Heart left ventricle (tissue), 16 donors: Measurements from ENCODE around the gene SLC25A42. TPM values are rescaled to one million over a fixed set of nuclear protein-coding genes. Genes with fewer than 3 reads are reported as not detected.

Experiments
- ATAC-seq, 4 donors: fragments of 200-7000 bp; cut with Tn5 transposase; one replicate each; pipeline ENCODE4 v1.9.1; 2020 to 2022; ENCODE audit warnings: moderate library complexity in 4 of 4, mild to moderate bottlenecking in 3 of 4, moderate number of reproducible peaks in 1 of 4
- DNase-seq, 5 donors: peaks; one replicate each; pipeline ENCODE4 v3.0.0-alpha.2; 2020
- H3K27ac ChIP-seq, 12 donors: fragments of 200-600 bp; sonication (generic) in 4 of 12; one replicate each; pipeline versions ENCODE4 v1.5.0 to v1.8.0; 2016 to 2022; ENCODE audit warnings: mild to moderate bottlenecking in 2 of 12
- H3K27me3 ChIP-seq, 9 donors: fragments of 200-600 bp; sonication (generic) in 2 of 9; one replicate each; pipeline versions ENCODE4 v1.5.1 to v1.8.0; 2016 to 2022; ENCODE audit warnings: mild to moderate bottlenecking in 3 of 9
- H3K36me3 ChIP-seq, 9 donors: fragments of 200-600 bp; sonication (generic) in 2 of 9; one replicate each; pipeline versions ENCODE4 v1.5.0 to v1.8.0; 2018 to 2022; ENCODE audit warnings: mild to moderate bottlenecking in 2 of 9
- H3K4me1 ChIP-seq, 12 donors: fragments of 200-600 bp; sonication (generic) in 4 of 12; one replicate each; pipeline versions ENCODE4 v1.5.0 to v1.8.0; 2016 to 2022; ENCODE audit warnings: mild to moderate bottlenecking in 3 of 12
- H3K4me3 ChIP-seq, 12 donors: fragments of 200-600 bp; sonication (generic) in 4 of 12; one replicate each; pipeline versions ENCODE4 v1.5.0 to v1.8.0; 2017 to 2022; ENCODE audit warnings: mild to moderate bottlenecking in 9 of 12, moderate library complexity in 4 of 12
- H3K9me3 ChIP-seq, 12 donors: fragments of 200-600 bp; sonication (generic) in 4 of 12; one replicate each; pipeline versions ENCODE4 v1.5.0 to v1.8.0; 2016 to 2022; ENCODE audit warnings: mild to moderate bottlenecking in 1 of 12
- CTCF ChIP-seq, 12 donors: fragments of 200-600 bp; sonication (generic) in 4 of 12; IDR thresholded peaks; one replicate each; pipeline versions ENCODE4 v1.5.0 to v1.8.0; 2018 to 2022; ENCODE audit warnings: antibody characterized with exemption in 12 of 12, mild to moderate bottlenecking in 5 of 12
- POLR2A ChIP-seq, 2 donors: fragments of 450-650 bp; IDR thresholded peaks; one replicate each; pipeline ENCODE4 v1.6.1; 2017; ENCODE audit warnings: antibody characterized with exemption in 2 of 2, mild to moderate bottlenecking in 2 of 2, moderate library complexity in 2 of 2
- WGBS, 4 donors: extraction: QIAGEN DNeasy Blood & Tissue Kit in 2 of 4; methylation state at CpG; one replicate each; pipeline versions ENCODE4 v1.1.5 to v1.1.7; 2013 to 2018; 5-methylcytosine and 5-hydroxymethylcytosine counted together
- intact Hi-C, 10 donors: fragments of 100-400 bp; cut with DNase I; formaldehyde crosslinking; loops; one replicate each; pipeline versions ENCODE4 v1.11.1 to v1.14.2; 2022
- polyA plus RNA-seq, 2 donors: library from polyadenylated mRNA; stranded (reverse); fragments of 200-250 nt; gene quantifications; one replicate each; pipeline ENCODE4 v1.2.3, GENCODE V29; 2013
- total RNA-seq, 9 donors: library from RNA; depleted of rRNA in 2 of 9; stranded (reverse); fragments of >200 nt in 2 of 9; fragmentation: NEBNext Ultra II Directional in 3 of 9; extraction: Animal tissue kit (Norgen Biotek cat#: 25700) in 3 of 9; gene quantifications; one replicate each; pipeline versions ENCODE4 v1.1.0 to v1.2.4, GENCODE V29; 2016 to 2023
- donor health status: ischemic (EF 13 %, LVEDD 7.1; RV severe dilation, severe dysfunction).
- donor health status: healthy with polysubstance abuse.
- donor health status: DM: no; HTN: yes; CAD: no.
- donor health status: DM: no; HTN: no; CAD: no.
- donor health status: ischemic (EF 25% LVEDD 6.9; RV normal size, moderate dysfunction).
- donor health status: ischemic (EF 25% LVEDD 5.7; RV mildly dilated, moderate dysfunction).
- donor health status: healthy.
- donor health status: DM: yes; HTN: yes; CAD: no.
- donor health status: ischemic (EF 35%, LVEDD 5.7; RV mildly dilated, moderate dysfunction).
- donor health status: nonischemic (EF 11% LVEDD 7.7; RV severe dilation, severe dysfunction).
- donor health status: DM: yes; HTN: yes; CAD: no.
- donor health status: PGD.
- donor health status: ischemic (EF 29% LVEDD 5.4; RV normal size, mild dysfunction).
- donor health status: nonischemic (EF 23%, LVEDD 6.1; RV moderate dilation, normal function).

The SLC25A42 gene
- total and polyA plus RNA-seq, 11 donors, result 15.6 to 28.0 (median 17.9) TPM

DNA sequence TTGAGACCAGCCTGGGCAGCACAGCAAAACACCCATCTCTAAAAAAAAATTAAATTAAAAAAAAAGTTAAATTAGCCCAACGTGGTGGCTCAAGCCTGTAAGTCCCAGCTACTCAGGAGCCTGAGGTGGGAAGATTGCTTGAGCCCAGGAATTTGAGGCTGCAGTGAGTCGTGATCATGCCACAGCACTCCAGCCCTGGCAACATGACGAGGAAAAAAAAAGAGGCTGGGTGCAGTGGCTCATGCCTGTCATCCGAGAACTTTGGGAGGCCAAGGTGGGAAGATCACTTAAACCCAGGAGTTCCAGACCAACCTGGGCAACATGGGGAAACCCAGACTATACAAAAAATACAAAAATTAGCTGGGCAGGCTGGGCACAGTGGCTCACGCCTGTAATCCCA lies 76.7 kb downstream of the SLC25A42 start:
- 63 to 66% (median 65%) methylated on average over 5 of the region's 5 CpGs for WGBS, 4 donors
- Histone ChIP-seq H3K27me3 (no peaks in the 10 kb centered on the region), H3K9me3 (no peaks in the 10 kb centered on the region), H3K27ac (no peak overlapping the region), H3K36me3 (no peaks in the 10 kb centered on the region), H3K4me3 (no peak overlapping the region), H3K4me1 (peaks cover 0 to 15% (median 8%) of the 10 kb centered on the region in 12 donors)
- no peak for TF ChIP-seq CTCF (IDR thresholded peaks at IDR 0.05)
- no peak for TF ChIP-seq POLR2A (IDR thresholded peaks at IDR 0.05)
- intact Hi-C loops, result loop anchor here in 6 of 10 donors (1.0 to 10.0 kb wide), 6 partner anchors 37 to 344 kb away; no protein-coding TSS in a partner anchor
- DNase-seq, result no peak
- no peak for ATAC-seq

GRCh38 chr19:19142347-19142746 lies 78.6 kb downstream of the SLC25A42 start:
- Histone ChIP-seq H3K4me3 (no peak overlapping the region), H3K27me3 (no peaks in the 10 kb centered on the region), H3K36me3 (peaks cover 0 to 11% (median 0%) of the 10 kb centered on the region in 9 donors), H3K4me1 (peaks cover 0 to 14% (median 8%) of the 10 kb centered on the region in 12 donors), H3K9me3 (peaks cover 0 to 2% (median 0%) of the 10 kb centered on the region in 12 donors), H3K27ac (no peak overlapping the region)
- DNase-seq, result no peak
- ATAC-seq, result no peak
- WGBS, 4 donors, result 87 to 94% (median 92%) methylated on average over 12 of the region's 12 CpGs
- intact Hi-C loops, result loop anchor here in 4 of 10 donors (5.0 to 10.0 kb wide), 4 partner anchors 35 to 342 kb away; no protein-coding TSS in a partner anchor
- no peak for TF ChIP-seq POLR2A (IDR thresholded peaks at IDR 0.05)
- no peak for TF ChIP-seq CTCF (IDR thresholded peaks at IDR 0.05)

DNA sequence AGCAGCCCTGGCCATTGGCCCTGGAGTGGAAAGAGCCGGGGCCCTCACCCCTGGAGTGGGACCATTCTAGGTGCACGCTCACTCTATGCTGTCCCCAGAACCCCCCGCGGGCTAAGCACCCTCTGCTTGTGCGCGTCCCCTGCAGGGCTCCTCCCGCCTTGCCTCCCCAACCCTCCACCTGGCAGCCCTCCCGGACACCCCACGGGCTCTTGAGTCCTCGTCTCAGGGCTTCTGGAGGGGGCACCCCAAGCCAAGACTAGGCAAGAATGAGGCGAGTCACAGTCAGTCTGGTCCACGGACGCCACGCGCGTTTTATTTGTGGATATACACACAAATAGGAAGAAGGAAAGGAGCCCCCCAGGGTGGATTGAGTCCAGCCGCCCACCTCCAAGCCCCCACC lies 81.5 kb downstream of the SLC25A42 start:
- Histone ChIP-seq H3K4me1 (peaks cover 0 to 7% (median 3%) of the 10 kb centered on the region in 12 donors), H3K4me3 (peak overlapping the region in 1 of 12 donors; percentile 23), H3K27ac (peak overlapping the region in 2 of 12 donors; percentile 13 to 75), H3K27me3 (no peaks in the 10 kb centered on the region), H3K9me3 (peaks cover 0 to 4% (median 0%) of the 10 kb centered on the region in 12 donors), H3K36me3 (peaks cover 0 to 25% (median 7%) of the 10 kb centered on the region in 9 donors)
- DNase-seq (peak in 1 of 5 donors; percentile 60), ATAC-seq (peak in 1 of 4 donors; percentile 8)
- TF ChIP-seq POLR2A (IDR thresholded peaks at IDR 0.05) (no peak), CTCF (IDR thresholded peaks at IDR 0.05) (no peak)
- intact Hi-C loops, result loop anchor here in 6 of 10 donors (5.0 to 10.0 kb wide), 5 partner anchors 197 to 347 kb away; no protein-coding TSS in a partner anchor
- WGBS, 4 donors, result 84 to 93% (median 89%) methylated on average over 13 to 17 of the region's 17 CpGs

DNA sequence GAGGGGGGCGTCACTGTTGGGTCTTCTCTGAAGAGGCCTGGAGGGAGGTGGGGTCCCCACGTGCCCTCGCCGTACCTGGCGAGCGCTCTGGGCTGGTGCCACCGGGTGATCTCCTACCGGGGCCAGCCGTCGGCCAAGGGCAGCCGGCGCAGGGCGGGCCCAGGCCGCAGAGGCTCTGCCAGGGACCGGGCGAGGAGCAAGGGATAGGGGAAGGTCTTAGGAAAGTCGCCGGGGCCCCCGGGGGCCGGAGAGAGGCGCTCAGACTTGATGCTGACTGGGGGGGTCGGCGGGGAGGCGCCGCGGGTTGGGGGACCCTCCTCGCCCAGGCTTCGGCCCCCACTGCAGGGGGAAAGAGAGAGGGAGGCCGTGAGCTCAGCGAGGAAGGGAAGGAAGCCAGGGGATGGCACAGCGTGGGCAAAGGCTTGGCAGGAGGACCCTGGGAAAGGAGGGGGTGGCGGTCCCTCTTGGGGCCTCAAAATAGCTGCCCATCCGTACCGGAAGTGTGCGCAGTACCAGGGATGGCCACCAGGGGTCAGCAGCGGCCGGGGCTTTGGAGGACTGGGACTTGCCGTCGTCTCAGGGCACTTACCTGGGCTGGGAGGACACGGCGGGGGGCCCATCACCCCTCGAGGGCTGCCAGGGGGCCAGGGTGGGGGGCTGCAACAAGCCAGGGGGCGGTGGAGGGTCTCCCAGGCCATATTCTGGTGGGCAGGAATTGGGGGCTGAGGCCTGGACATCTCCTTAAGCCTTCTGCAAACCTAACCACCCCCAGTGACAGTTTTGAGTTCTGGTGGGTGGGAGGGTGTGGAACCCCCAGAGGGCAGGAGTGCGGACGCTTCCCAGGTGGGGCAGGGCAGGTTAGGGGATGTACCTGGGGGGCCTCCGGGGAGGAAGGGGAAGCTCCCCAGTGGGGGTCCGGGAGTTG lies 82.2 kb downstream of the SLC25A42 start:
- peaks cover 0 to 4% (median 0%) of the 10 kb centered on the region in 12 donors for H3K9me3 ChIP-seq
- 31 to 35% (median 33%) methylated on average over 38 to 47 of the region's 47 CpGs for WGBS, 4 donors
- DNase-seq (peak; percentile 68 to 90 (median 79)), ATAC-seq (peak; percentile 39 to 81 (median 62))
- peaks cover 0 to 7% (median 3%) of the 10 kb centered on the region in 12 donors for H3K4me1 ChIP-seq
- H3K27me3 ChIP-seq, result no peaks in the 10 kb centered on the region
- H3K27ac ChIP-seq, result peak overlapping the region in 3 of 12 donors; percentile 13 to 75 (median 22)
- peaks cover 0 to 25% (median 7%) of the 10 kb centered on the region in 9 donors for H3K36me3 ChIP-seq
- TF ChIP-seq POLR2A (IDR thresholded peaks at IDR 0.05) (no peak), CTCF (IDR thresholded peaks at IDR 0.05) (peak; percentile 85 to 96 (median 91))
- H3K4me3 ChIP-seq, result peak overlapping the region in 8 of 12 donors; percentile 12 to 38 (median 28)
- intact Hi-C loops, result loop anchor here in 6 of 10 donors (2.0 to 10.0 kb wide), 7 partner anchors 29 to 346 kb away; no protein-coding TSS in a partner anchor
